GM19193 (cell line): Measurements from ENCODE around the gene SLC38A1.

Experiments used
- POLR2A ChIP-seq: IDR thresholded peaks from 4 replicates; pipeline ENCODE4 v1.6.1; 2011; ENCODE audit not compliant: insufficient read depth, insufficient read length; ENCODE audit errors: extremely low read depth

Gene SLC38A1

DNA sequence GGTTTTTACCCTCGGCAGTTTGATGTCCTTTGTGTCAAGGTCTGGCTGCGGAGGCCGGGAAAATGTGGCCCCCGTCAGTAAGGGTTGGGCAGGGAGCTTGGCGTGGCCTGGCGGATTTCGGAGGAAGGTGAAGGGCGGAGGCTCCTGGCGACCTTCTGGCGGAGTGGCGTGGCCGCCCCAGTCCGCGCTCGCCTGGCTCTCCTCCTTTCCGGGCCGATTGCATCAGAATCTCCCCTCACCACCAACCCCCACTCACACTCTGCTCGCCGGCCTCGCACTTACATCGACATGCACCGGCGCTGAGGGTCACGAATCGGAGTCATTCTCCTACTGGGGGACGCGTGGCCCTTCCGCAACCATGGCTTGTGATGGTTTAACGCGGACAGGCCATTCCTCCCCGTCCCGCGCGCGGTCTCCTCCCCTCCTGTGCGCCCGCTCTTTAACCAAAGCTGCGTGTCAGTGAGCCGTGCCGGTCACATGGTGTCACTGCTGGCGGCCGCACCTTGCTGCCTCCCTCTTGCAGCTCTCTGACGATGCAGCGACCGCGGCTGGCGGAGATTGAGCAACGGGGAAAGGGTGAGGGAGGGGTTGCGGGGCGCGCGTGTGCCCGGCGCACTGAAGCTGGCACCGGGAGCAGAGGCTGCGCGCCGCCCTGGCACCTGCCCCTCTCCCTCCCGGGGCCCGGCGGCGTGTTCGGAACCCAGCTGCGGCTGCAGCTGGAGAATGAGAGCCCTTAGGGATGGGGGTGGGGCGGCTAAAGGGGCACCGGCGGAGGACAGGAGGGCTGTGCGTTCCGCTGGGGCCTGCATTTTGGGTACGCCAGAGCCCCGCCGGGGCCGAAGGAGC lies at the start of gene SLC38A1:
Gene SLC38A1 (minus strand): TSS at position 461 of the 846 bp plus-strand sequence. CDS start 29,243 bp downstream, outside the sequence.
- peak; percentile 92 for TF ChIP-seq POLR2A

DNA sequence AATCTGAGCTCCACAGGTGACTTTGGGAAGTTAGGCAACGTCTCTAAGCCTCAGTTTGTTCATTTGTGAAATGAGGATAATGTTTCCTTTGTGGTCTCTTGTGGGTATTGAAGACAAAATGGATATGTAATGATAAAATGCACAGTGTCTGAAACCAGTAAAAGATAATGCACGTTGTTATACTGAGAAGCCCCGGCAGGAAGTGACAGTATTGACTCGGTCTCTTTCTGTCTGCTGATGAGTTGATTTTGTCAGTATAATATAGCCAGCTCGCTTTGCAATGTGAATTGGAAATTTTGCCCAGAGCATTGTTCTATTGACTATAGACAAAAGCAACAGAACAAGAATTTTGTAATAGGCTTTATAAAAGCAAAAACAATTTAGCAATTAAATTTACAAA lies 49.2 kb upstream of the SLC38A1 start:
- TF ChIP-seq POLR2A = no peak

DNA sequence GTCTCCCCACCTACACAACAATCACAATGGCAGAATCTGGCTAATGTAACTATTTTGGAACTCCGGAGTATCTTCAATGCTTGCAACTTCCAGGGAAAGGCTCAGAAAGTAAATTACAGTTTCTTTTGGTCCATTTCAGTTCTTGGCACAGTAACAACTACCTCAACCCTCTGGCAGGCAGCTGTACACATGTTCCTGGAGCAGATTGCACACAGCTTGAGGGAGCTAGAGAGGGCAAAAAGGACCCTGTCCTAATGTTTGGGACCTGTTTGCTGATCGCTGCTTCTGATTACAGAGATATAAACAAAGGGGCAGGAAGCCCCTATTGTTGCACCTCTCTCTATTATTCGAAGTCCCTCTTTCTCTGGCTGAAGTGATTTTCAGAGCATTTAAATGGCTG lies 35.2 kb upstream of the SLC38A1 start:
- TF ChIP-seq POLR2A = no peak

DNA sequence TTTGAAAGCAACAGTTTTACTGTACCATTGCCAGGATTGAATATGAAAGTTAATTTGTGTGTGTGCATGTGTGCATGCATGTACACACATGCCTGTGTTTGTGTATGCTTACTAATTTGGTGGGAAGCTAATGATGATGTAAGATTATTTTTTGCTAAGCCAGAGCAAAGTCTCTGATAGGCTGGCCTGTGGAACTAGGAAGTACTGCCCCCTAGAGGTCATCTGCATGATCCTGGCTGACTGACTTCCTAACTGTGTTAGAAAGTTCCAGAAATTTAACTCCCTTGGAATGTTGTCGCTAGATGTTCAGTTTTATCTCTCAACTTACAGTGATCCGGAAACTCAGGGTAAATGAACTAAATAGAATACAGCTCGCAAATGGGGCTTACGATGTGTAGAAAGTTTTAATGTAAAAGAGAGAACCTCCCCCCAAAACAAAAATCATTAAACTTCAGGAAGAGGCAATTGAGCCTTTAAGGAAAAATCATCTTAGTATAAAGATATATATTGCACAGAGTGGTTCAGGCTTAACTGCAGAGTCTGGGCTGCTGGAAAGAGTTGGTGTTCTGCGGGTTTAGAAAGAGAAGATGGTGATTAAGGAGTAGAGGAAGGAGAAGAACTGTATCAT lies 34.3 kb upstream of the SLC38A1 start:
- no peak for TF ChIP-seq POLR2A

DNA sequence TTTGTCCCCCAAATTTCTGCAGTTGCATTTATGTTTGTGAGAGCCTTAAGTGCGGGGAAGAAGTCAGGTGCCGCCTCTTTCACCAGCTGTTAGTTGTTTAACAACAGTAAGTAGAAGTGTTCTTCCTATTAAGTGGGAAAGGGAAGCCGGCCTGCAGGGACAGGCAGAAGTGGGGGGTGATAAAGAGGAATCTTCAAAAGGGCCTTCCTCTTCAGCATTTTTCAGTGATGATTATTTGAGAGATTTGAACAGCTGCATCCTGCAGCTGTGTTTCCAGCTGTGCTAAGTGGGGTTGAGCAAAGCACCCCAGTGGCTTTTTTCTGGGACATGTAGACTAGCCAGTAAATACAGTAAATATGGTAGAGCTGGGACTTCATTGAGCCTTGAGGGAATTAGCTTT lies 32.1 kb upstream of the SLC38A1 start:
- TF ChIP-seq POLR2A = no peak

DNA sequence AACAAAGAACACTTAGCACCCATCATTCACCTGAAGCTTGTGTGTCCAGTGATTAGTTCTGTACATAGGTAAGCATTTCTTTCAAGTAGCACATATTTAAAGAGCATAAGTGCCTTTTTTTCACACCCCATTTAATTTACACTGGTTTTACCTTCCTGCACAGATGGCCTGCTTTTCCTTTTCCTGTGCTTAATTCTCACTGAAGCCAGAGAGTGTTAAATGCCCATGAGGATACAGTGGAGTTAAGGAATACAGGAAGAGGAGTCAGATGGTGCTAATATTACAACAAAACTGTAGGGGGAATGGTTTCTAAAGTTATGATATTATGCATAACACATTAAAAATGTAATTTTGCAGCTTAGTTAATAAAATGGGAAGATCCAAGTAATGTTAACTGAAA lies 31.0 kb upstream of the SLC38A1 start:
- TF ChIP-seq POLR2A = no peak

DNA sequence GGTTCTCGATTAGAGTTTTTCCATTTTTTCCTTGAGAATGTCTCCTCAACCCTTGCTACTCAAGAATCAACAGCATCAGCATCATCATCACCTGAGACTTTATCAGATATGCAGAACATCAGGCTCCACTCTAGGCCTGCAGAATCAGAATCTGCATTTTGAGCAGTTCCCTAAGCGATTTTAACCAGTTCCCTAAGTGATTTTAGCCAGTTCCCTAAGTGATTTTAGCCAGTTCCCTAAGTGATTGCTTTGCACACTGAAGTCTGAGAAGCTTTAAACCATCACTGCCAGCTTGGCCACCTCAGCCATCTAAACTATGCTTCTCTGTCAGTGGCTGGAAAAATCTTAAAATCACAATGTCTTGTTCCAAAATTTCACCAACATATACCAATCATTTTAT lies 29.4 kb upstream of the SLC38A1 start:
- no peak for TF ChIP-seq POLR2A

DNA sequence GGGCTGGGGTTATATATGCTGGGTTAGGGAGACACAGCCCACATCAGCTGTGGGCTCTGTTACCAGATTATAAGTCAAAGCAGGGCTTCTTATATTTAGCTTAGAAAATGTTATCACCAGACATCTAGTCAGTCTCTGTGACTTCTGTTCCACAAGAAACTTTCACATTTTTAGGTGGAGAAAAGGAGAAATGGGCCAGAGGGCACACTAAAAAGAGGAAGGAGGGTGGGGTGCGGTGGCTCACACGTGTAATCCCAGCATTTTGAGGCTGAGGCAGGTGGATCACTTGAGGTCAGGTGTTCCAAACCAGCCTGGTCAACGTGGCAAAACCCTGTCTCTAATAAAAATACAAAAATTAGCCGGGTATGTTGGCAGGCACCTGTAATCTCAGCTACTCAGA lies 28.0 kb upstream of the SLC38A1 start:
- no peak for TF ChIP-seq POLR2A

DNA sequence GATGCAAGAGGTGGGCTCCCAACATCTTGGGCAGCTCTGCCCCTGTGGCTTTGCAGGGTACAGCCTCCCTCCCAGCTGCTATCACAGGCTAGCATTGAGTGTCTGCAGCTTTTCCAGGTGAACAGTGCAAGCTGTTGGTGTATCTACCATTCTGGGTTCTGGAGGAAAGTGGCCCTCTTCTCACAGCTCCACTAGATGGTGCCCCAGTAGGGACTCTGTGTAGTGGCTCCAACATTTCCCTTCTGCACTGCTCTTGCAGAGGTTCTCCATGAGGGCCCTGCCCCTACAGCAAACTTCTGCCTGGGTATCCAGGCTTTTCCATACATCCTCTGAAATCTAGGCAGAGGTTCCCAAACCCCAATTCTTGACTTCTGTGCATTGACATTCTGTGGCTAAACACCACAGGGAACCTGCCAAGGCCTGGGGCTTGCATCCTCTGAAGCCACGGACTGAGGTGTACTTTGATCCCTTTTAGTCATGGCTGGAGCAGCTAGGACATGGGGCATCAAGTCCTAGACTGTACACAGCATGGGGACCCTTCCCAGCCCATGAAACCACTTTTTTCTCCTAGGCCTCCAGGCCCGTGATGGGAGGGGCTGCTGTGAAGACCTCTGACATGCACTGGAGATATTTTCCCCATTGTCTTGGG lies 24.0 kb upstream of the SLC38A1 start:
- no peak for TF ChIP-seq POLR2A

DNA sequence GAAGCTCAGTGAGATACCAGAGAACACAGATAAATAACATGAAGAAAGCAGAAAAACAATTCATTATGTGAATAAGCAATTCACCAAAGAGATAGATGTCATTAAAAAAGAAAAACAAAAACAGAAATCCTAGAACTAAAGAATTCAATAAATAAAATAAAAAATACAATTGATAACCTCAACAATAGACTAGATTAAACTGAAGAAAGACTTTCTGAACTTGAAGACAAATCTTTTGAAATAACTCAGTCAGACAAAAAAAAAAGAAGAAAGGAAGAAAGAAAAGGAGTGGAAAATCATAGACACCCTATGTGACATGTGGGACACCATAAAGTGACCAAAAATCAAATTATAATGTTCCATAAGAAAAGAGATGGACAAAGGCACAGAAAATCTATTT lies 14.0 kb upstream of the SLC38A1 start:
- TF ChIP-seq POLR2A = no peak

DNA sequence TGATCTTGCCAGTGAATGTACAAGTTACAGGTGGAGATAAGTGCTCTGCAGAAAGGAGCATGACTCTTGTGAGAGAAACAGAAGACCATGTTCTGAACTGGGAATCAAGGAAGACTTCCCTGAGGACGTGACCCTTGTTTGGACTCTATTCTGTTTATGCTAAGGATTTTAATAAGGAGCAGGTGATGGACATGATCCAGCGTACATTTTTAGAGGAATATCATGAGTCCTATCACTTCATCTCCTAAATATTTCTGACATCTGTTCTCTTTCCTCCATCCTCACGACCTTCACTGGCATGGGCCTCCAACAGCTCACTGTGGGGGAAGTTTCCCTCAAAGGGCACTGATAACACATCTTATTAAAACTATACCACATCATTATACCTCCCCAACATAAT lies 7.9 kb upstream of the SLC38A1 start:
- no peak for TF ChIP-seq POLR2A

DNA sequence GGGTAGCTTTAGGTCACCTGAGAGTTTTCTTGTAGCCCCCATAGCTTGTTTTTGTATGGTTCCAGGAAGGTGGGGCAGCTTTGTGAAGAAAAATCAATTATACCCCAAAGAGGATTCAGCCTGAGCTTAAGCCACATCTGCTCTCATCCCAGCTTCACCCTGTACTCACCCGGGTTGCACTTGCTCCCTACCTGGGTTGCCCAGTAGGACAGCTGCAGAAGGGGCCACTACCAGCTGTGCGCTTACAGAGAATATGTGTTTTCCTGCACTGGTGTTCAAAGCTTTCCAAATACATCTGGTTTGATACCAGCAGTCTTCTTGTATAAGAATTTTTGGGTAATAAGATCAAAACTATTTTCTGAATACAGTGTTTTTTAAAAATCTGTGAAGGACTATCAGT lies 3.0 kb upstream of the SLC38A1 start:
- no peak for TF ChIP-seq POLR2A

DNA sequence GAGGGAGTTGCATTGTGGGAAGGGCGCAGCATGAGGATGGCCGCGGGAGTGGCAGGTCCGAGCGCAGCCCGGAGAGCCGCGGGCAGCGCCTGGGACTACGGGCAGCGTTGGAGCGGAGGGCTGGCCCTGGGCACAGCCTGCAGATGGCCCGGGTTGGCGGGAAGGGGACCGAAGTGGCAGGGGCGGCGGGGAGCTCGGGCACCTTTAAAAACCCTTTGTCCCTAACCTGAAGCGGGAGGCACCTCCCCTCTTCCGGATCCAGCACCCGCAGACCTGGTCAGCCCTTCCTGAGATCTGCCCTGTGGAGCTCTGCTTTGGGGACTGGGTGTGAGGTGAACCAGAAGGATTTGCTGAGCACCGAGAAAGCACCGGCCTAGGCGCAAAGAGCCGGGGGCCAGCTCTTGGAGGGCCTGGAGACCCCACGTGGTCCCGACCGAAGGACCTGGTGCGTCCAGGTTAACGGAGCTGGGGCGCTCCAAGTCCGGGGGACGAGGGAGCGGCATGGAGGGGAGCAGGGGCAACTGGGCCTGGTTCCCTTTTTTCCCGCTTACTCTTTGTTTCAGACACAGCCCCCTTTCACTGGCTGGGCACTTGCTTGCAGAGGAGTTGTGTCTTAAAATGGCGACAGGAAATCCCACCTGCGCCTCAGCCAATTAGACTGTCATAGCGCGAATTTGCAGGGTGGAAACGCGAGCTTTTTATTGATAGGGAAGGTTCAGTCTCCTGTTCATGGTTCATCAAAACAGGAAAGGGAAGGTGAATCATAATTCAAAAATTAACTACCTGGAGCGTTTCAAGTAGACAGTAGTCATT lies 792 bp upstream of the SLC38A1 start:
- peak; percentile 18 for TF ChIP-seq POLR2A

DNA sequence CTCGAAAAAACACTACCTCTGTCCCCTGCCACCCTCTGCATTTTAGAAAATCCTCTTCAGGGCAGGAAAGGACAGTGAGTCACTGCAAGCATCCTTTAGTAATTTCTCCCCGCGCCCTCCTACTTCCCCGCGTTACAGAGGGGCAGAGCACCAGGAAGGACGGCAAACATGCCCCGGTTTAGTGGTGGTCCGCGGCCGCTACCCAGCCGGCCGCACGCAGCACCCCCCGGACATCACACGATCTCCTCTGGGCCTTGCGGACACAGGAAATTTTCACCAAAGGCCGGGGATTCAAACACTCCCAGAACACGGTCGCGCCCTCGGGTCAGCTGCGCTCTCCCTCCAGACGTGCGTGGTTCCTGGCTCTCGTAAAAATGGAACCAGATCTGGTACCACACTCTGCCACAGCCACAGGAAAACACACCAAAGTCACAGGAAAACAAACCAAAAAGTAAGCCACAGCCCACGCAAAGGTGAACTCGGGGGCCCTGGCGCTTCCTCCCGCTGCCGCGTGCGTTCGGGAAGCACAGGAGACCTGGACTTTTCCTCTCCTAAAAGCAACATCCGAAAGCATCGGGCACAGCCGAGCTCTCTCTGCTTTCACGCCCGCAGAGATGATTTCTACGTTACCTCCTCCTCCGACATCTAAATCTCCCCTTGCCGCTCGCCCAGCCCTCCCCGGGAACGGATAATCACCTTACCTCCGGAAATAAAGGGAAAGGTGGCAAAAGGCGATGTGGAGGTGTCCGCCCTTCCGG lies 839 bp downstream of the SLC38A1 start:
- no peak for TF ChIP-seq POLR2A
